GM23248 (cell line): Measurements from ENCODE around the gene CAPN7.

ENCODE experiments used
- EZH2 ChIP-seq: fragments of 200-600 bp; sonication (generic); IDR thresholded peaks from 2 replicates; pipeline ENCODE4 v1.6.1; 2018; ENCODE audit warnings: antibody characterized with exemption, mild to moderate bottlenecking; ENCODE audit not compliant: insufficient read depth, poor library complexity, severe bottlenecking
- EZH2phosphoT487 ChIP-seq: fragments of 200-600 bp; sonication (generic); IDR thresholded peaks from 2 replicates; pipeline ENCODE4 v1.6.1; 2018; ENCODE audit warnings: antibody characterized with exemption, moderate library complexity, mild to moderate bottlenecking, low read depth; ENCODE audit not compliant: insufficient read depth

DNA sequence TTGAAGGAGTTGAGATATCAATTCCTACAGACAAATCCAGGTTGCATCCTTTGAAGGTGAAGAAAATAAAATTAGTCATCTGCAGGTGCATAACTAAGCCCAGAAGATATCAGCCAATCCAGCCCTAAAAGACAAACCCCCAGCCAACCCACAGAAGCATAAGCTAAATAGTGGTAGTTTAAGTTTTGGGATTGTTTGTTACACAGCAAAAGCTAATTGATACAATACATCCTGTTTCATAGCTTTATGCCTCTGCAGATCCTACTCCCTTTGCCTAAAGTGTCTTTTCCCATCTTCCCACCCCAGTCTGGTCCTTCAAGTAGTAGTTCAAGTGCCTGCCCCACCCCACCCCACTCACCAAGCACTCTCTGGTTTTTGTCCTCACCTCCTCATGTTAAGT, 48.6 kb upstream of the CAPN7 start:
- TF ChIP-seq EZH2 (no peak), EZH2phosphoT487 (no peak)
